HFFc6 (cell line): ENCODE data around the gene CMIP. TPM values are rescaled to one million over a fixed set of nuclear protein-coding genes. Genes with fewer than 3 reads are reported as not detected.

ENCODE experiments used
- DNase-seq: peaks from one replicate; pipeline ENCODE4 v3.0.0-alpha.2; 2018
- H3K27ac Mint-ChIP-seq: 2 replicates; pipeline ENCODE4 v1.8.0; 2020; ENCODE audit warnings: mild to moderate bottlenecking, mixed read lengths
- H3K27me3 Mint-ChIP-seq: 2 replicates; pipeline ENCODE4 v1.8.0; 2021; ENCODE audit warnings: mild to moderate bottlenecking, moderate library complexity, mixed read lengths; ENCODE audit not compliant: insufficient read depth
- H3K36me3 Mint-ChIP-seq: 2 replicates; pipeline ENCODE4 v1.8.0; 2021; ENCODE audit warnings: low read depth, mixed read lengths
- H3K4me1 Mint-ChIP-seq: 2 replicates; pipeline ENCODE4 v1.8.0; 2020; ENCODE audit warnings: low read depth, mixed read lengths
- H3K4me3 Mint-ChIP-seq: 2 replicates; pipeline ENCODE4 v1.8.0; 2020; ENCODE audit warnings: mild to moderate bottlenecking, moderate library complexity, mixed read lengths
- H3K9me3 Mint-ChIP-seq: 2 replicates; pipeline ENCODE4 v1.8.0; 2020; ENCODE audit warnings: mild to moderate bottlenecking, mixed read lengths
- total RNA-seq, 6 experiments: library from RNA; stranded (reverse); fragmentation: NEBNext Ultra II Directional; extraction: Animal tissue kit (Norgen Biotek cat#: 25700); gene quantifications; 2 replicates in 1 of 6; 3 replicates in 5 of 6; pipeline ENCODE4 v1.2.3, GENCODE V29; 2021
- TF ChIP-seq, protein P1 (sequence below): fragments of 200-600 bp; sonication (generic); IDR thresholded peaks from 2 replicates; pipeline ENCODE4 v1.5.0; 2021; ENCODE audit warnings: antibody characterized with exemption, mild to moderate bottlenecking

CMIP gene
- total RNA-seq, 6 experiments from 2014 or later = 35.9 to 48.0 (median 43.5) TPM

GRCh38 chr16:81633680-81634379, 189.2 kb downstream of the CMIP start:
- no peak overlapping the region for H3K27ac Mint-ChIP-seq
- H3K4me1 Mint-ChIP-seq = peaks cover 28% of the 10 kb centered on the region

DNA sequence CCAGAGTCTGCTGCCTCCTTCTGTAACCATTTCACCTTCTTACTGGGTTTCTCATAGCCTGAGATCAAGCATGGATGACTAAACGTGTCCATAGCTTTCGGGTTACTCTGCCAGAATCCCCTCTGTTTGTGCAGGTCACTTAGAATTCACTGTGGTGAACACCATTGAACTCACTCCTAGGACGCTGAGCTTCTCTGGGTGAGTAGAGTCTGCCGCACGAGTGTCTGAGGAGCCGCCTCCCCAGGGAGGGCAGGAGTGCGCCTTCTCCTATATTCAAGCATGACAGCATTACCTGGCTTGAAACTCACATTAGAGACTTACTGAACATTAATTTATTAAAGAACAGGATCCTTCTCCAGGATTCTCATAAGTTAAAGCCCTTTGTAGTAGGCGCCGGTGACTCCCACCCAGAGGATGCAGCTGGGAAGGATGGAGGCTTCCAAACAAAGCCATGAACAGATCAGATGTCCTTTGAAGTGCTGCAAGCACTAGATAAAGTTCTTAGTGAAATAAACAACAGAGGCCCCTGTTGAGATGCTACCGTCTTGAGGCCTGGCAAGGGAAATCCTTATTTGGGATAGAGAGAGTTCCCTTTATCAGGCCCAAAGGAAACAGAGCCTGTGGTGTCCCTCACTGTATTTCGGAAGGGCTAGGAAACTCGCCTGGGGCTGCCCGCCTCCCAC, 189.9 kb downstream of the CMIP start:
- Mint-ChIP-seq H3K27me3 (peaks cover 2% of the 10 kb centered on the region; the same call in 1 of the 2 replicates), H3K9me3 (no peaks in the 10 kb centered on the region), H3K27ac (no peak overlapping the region), H3K4me1 (peaks cover 28% of the 10 kb centered on the region), H3K4me3 (no peak overlapping the region), H3K36me3 (no peaks in the 10 kb centered on the region)
- no peak for DNase-seq
- TF ChIP-seq, protein P1, sequence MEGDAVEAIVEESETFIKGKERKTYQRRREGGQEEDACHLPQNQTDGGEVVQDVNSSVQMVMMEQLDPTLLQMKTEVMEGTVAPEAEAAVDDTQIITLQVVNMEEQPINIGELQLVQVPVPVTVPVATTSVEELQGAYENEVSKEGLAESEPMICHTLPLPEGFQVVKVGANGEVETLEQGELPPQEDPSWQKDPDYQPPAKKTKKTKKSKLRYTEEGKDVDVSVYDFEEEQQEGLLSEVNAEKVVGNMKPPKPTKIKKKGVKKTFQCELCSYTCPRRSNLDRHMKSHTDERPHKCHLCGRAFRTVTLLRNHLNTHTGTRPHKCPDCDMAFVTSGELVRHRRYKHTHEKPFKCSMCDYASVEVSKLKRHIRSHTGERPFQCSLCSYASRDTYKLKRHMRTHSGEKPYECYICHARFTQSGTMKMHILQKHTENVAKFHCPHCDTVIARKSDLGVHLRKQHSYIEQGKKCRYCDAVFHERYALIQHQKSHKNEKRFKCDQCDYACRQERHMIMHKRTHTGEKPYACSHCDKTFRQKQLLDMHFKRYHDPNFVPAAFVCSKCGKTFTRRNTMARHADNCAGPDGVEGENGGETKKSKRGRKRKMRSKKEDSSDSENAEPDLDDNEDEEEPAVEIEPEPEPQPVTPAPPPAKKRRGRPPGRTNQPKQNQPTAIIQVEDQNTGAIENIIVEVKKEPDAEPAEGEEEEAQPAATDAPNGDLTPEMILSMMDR = no peak

More at GRCh38 chr16:81633680-81634379, 189.2 kb downstream of the CMIP start:
- no peak for DNase-seq
- Mint-ChIP-seq H3K9me3 (no peaks in the 10 kb centered on the region), H3K36me3 (no peaks in the 10 kb centered on the region), H3K27me3 (peaks cover 4% of the 10 kb centered on the region), H3K4me3 (no peak overlapping the region)
- TF ChIP-seq, protein P1 = no peak

- no peaks in the 10 kb centered on the region for H3K36me3 Mint-ChIP-seq
- no peak overlapping the region for H3K27ac Mint-ChIP-seq
- DNase-seq = no peak
- peaks cover 2% of the 10 kb centered on the region; the same call in 1 of the 2 replicates for H3K27me3 Mint-ChIP-seq
- TF ChIP-seq, protein P1 = no peak
- H3K4me1 Mint-ChIP-seq = peaks cover 28% of the 10 kb centered on the region
- no peaks in the 10 kb centered on the region for H3K9me3 Mint-ChIP-seq
- H3K4me3 Mint-ChIP-seq = no peak overlapping the region
Observed at GRCh38 chr16:81635063-81635937, 190.7 kb downstream of the CMIP start.

DNA sequence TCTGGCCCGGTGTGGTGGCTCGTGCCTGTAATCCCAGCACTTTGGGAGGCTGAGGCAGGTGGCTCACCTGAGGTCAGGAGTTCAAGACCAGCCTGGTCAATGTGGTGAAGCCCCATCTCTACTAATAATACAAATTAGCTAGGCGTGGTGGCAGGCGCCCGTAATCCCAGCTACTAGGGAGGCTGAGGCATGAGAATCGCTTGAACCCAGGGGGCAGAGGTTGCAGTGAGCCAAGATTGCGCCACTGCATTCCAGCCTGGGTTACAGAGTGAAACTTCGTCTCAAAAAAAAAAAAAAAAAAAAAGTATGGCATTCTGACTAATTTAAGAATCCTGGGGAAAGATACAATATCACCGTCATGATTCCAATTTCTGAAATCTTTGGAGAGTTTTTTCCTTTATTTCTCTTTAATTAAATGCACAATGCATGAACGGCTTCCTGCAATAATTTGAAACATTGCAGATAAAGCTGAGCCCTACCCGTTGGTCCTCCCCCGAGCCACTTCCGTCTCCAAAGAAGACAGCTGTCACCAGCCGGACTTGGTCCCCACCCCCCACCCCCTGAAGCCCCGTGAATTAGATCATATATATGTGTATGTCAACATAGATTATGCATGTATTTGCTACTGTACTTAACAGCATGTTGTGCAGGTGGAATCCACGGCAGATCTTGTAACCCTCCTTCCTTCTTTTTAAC, 191.8 kb downstream of the CMIP start:
- Mint-ChIP-seq H3K27me3 (peaks cover 2% of the 10 kb centered on the region; the same call in 1 of the 2 replicates), H3K27ac (no peak overlapping the region), H3K9me3 (no peaks in the 10 kb centered on the region), H3K36me3 (no peaks in the 10 kb centered on the region), H3K4me3 (no peak overlapping the region), H3K4me1 (peaks cover 28% of the 10 kb centered on the region)
- TF ChIP-seq, protein P1 = no peak
- no peak for DNase-seq
